ENCODE data around the gene CNNM1.

GRCh38 chr10:99337901-99338300 lies 8.7 kb downstream of the CNNM1 start:
- TF ChIP-seq, protein P1, sequence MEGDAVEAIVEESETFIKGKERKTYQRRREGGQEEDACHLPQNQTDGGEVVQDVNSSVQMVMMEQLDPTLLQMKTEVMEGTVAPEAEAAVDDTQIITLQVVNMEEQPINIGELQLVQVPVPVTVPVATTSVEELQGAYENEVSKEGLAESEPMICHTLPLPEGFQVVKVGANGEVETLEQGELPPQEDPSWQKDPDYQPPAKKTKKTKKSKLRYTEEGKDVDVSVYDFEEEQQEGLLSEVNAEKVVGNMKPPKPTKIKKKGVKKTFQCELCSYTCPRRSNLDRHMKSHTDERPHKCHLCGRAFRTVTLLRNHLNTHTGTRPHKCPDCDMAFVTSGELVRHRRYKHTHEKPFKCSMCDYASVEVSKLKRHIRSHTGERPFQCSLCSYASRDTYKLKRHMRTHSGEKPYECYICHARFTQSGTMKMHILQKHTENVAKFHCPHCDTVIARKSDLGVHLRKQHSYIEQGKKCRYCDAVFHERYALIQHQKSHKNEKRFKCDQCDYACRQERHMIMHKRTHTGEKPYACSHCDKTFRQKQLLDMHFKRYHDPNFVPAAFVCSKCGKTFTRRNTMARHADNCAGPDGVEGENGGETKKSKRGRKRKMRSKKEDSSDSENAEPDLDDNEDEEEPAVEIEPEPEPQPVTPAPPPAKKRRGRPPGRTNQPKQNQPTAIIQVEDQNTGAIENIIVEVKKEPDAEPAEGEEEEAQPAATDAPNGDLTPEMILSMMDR (IDR thresholded peaks at IDR 0.05) = no peak
- no peak for TF ChIP-seq ZFX (IDR thresholded peaks at IDR 0.05; ENCODE audit: borderline replicate concordance)
